KG1 (cell line): Measurements from ENCODE around the gene ZEB2.
A peak's percentile ranks its signal among the peaks of the same experiment; 100 is the strongest.

Source experiments
- DNase-seq: peaks from one replicate; lab custom pipeline; 2025; lab: John Stamatoyannopoulos, UW

ZEB2 gene

GRCh38 chr2:144519934-144520731 lies at the start of gene ZEB2:
Gene ZEB2, minus strand, starts transcription at chr2:144520119. Its CDS starts 2,769 bp downstream, at chr2:144517350.
- peak; percentile 65 for DNase-seq

- DNase-seq: no peak
Measured at GRCh38 chr2:144567745-144568144, 47.8 kb upstream of the ZEB2 start.

GRCh38 chr2:144566448-144566847 lies 46.5 kb upstream of the ZEB2 start:
- no peak for DNase-seq

GRCh38 chr2:144560251-144560650 lies 40.3 kb upstream of the ZEB2 start:
- peak; percentile 21 for DNase-seq

GRCh38 chr2:144559681-144560080 lies 39.8 kb upstream of the ZEB2 start:
- no peak for DNase-seq

GRCh38 chr2:144559242-144559641 lies 39.3 kb upstream of the ZEB2 start:
- DNase-seq: no peak

- DNase-seq: no peak
Measured at GRCh38 chr2:144554492-144555210, 34.7 kb upstream of the ZEB2 start.

GRCh38 chr2:144553379-144553778 lies 33.5 kb upstream of the ZEB2 start:
- no peak for DNase-seq

- DNase-seq: no peak
Measured at GRCh38 chr2:144552821-144553220, 32.9 kb upstream of the ZEB2 start.

GRCh38 chr2:144550911-144551310 lies 31.0 kb upstream of the ZEB2 start:
- DNase-seq: no peak

GRCh38 chr2:144550084-144550483 lies 30.2 kb upstream of the ZEB2 start:
- DNase-seq: no peak

GRCh38 chr2:144548532-144549191 lies 28.7 kb upstream of the ZEB2 start:
- peak; percentile 41 for DNase-seq

- no peak for DNase-seq
Measured at GRCh38 chr2:144548088-144548487, 28.2 kb upstream of the ZEB2 start.

GRCh38 chr2:144547494-144547893 lies 27.6 kb upstream of the ZEB2 start:
- no peak for DNase-seq

- DNase-seq: no peak
Measured at GRCh38 chr2:144546933-144547332, 27.0 kb upstream of the ZEB2 start.

- no peak for DNase-seq
Measured at GRCh38 chr2:144545787-144546186, 25.9 kb upstream of the ZEB2 start.

GRCh38 chr2:144544053-144544452 lies 24.1 kb upstream of the ZEB2 start:
- DNase-seq: no peak

GRCh38 chr2:144541396-144541795 lies 21.5 kb upstream of the ZEB2 start:
- DNase-seq: no peak

- DNase-seq: no peak
Measured at GRCh38 chr2:144539289-144539782, 19.4 kb upstream of the ZEB2 start.

GRCh38 chr2:144535300-144535699 lies 15.4 kb upstream of the ZEB2 start:
- DNase-seq: no peak

GRCh38 chr2:144533221-144533620 lies 13.3 kb upstream of the ZEB2 start:
- no peak for DNase-seq

GRCh38 chr2:144530596-144530995 lies 10.7 kb upstream of the ZEB2 start:
- no peak for DNase-seq

- DNase-seq: no peak
Measured at GRCh38 chr2:144529841-144530240, 9.9 kb upstream of the ZEB2 start.
